GM19438 (cell line): ENCODE data around the gene DLX2.

Experiments
- ATAC-seq: cut with Tn5 transposase; IDR thresholded peaks from one replicate; pipeline ENCODE4 v1.9.1; 2021; ENCODE audit warnings: low read depth; ENCODE audit not compliant: unreplicated experiment

The DLX2 gene

GRCh38 chr2:172056293-172056692, 46.4 kb downstream of the DLX2 start:
- no peak for ATAC-seq

GRCh38 chr2:172053486-172053885, 49.2 kb downstream of the DLX2 start:
- no peak for ATAC-seq

GRCh38 chr2:172052000-172052983, 50.4 kb downstream of the DLX2 start:
- ATAC-seq: no peak

DNA sequence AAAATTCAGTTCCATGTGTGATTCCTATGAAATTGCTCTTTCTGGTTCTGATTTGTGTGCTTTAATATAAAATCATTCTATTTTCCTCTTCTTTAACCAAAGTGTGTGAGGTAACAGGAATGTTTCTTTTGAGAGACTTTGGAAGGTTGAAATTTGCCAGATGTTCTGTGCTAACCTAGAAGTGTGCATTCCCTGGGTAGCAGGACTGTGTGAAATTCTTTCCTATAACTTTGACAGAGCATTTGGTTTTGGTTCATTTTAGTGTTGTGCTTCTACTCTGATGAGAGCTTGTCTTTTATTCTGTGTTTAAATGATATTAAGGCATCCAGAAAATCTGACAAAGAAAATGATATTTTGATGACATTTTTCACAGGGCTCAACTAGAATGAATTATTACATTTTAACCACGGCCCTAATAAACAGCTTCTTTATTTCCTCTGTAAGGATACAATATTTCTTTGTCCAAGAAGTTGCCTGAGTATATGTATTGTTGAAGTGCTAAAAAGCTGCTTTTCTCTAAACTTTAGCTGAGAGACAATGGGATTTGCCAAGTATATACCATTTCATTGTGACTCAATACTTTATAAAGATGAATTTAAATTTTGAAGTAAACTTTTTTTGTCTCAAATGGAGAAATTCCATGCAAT, 52.1 kb downstream of the DLX2 start:
- no peak for ATAC-seq

DNA sequence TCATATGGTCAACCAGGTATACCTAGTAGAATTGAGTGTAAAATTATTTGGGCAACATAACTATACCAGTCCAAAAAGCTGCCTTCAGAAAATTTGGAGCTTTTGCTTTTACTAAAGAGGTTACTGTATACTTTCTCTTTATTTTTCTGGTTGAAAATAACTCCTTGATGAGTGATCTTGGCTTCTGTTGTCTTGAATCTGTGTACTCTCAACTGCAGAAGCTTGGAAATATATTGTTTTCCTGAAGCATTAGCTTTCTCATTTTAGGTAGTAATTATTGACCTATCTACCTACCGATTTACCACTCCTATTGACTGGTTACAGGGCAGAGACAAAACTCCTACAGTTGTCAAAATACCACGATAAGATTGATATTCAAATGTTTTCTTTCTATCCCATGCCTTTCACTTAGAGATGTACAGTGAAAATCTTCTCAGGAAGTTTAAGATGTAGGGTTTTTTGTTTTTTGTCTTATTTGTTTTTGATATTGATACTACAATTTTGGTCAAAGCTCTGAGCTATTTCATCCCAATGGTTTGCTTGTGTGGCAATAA, 53.1 kb downstream of the DLX2 start:
- ATAC-seq: no peak
